Activated CD8-positive, alpha-beta memory T cell treated with anti-CD3 and anti-CD28 coated beads, Interleukin-2, amount 50 U/mL, for 24 hours (primary cell): Measurements from ENCODE around the gene PRPF6.

Source experiments
- DNase-seq: peaks from one replicate; pipeline ENCODE4 v3.0.0-alpha.2; 2020; ENCODE audit errors: extremely low read depth

Gene PRPF6

GRCh38 chr20:64077541-64077875, 96.6 kb downstream of the PRPF6 start:
- DNase-seq: no peak

- no peak for DNase-seq
Measured at GRCh38 chr20:64077876-64078551, 97.1 kb downstream of the PRPF6 start.

- no peak for DNase-seq
Measured at GRCh38 chr20:64078934-64079272, 98.0 kb downstream of the PRPF6 start.

- DNase-seq: no peak
Measured at GRCh38 chr20:64079273-64080012, 98.5 kb downstream of the PRPF6 start, which contains the start of gene RGS19. Gene RGS19 (minus strand): TSS chr20:64079518. CDS start chr20:64076886, 2,632 bp downstream.

GRCh38 chr20:64080013-64080812, 99.3 kb downstream of the PRPF6 start, which contains the start of gene OPRL1:
Gene OPRL1 (plus strand): TSS chr20:64080082. CDS start chr20:64092721, 12,639 bp downstream.
- DNase-seq: no peak

GRCh38 chr20:64080813-64081623, 100.1 kb downstream of the PRPF6 start:
- DNase-seq: no peak

- DNase-seq: no peak
Measured at GRCh38 chr20:64081624-64081964, 100.7 kb downstream of the PRPF6 start.

- no peak for DNase-seq
Measured at GRCh38 chr20:64082126-64082731, 101.3 kb downstream of the PRPF6 start.
